H1 (cell line): ENCODE data around the gene YLPM1. TPM values are rescaled to one million over a fixed set of nuclear protein-coding genes. Genes with fewer than 3 reads are reported as not detected.

ENCODE experiments used
- CTBP2 ChIP-seq: IDR thresholded peaks from 2 replicates; pipeline ENCODE4 v1.7.0; 2011; ENCODE audit warnings: borderline replicate concordance, mild to moderate bottlenecking, moderate library complexity, mixed read lengths, low read length; ENCODE audit not compliant: insufficient read depth, insufficient read length
- CTCF ChIP-seq, 3 experiments: IDR thresholded peaks; 1 replicate in 2 of 3; 2 replicates in 1 of 3; pipeline versions ENCODE4 v1.5.1 to v1.6.1; 2011; ENCODE audit warnings: low read length in 3 of 3, mild to moderate bottlenecking in 3 of 3, inconsistent platforms in 2 of 3, low read depth in 1 of 3, moderate library complexity in 1 of 3; ENCODE audit not compliant: insufficient read depth in 1 of 3; ENCODE audit errors: control extremely low read depth in 1 of 3
- TAF1 ChIP-seq: IDR thresholded peaks from 2 replicates; pipeline ENCODE4 v1.6.1; 2011; ENCODE audit warnings: mild to moderate bottlenecking, low read depth, low read length
- polyA plus RNA-seq, 7 experiments: library from polyadenylated mRNA; depleted of rRNA in 3 of 7; stranded (reverse) in 5 of 7; unstranded in 2 of 7; fragments of >200 nt in 5 of 7; fragments of 200-250 nt in 2 of 7; gene quantifications; 1 replicate in 5 of 7; 2 replicates in 1 of 7; 4 replicates in 1 of 7; pipeline versions ENCODE4 v1.2.1 to v1.2.3, GENCODE V29; 2011 to 2013; ENCODE audit warnings: missing spikeins in 2 of 7, mixed read lengths in 2 of 7
- total RNA-seq: library from RNA; stranded (reverse); fragmentation: NEBNext Ultra II Directional; extraction: Animal tissue kit (Norgen Biotek cat#: 25700); gene quantifications from 2 replicates; pipeline ENCODE4 v1.2.1, GENCODE V29; 2021

Gene YLPM1
- total and polyA plus RNA-seq, 2 of the 8 experiments (the other 6 are each of a cell fraction or from before 2014, with no cell fraction given): 13.5 to 71.7 TPM

DNA sequence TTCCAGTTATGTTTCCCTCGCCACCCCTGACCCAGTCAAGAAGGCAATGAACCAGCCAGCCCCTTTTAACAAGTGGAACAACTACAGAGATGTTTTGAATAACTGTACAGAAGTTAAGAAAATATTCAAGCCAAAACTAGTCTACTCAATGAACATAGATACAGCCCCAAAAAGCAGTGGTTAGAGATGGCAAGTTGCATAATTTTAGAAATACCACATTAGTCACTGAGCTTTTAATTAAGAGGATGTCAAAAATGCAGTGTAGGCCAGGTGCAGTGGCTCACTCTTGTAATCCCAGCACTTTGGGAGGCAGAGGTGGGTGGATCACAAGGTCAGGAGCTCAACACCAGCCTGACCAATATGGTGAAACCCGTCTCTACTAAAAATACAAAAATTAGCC lies 85.7 kb downstream of the YLPM1 start (continued):
- TF ChIP-seq CTBP2 (no peak), TAF1 (no peak), CTCF (IDR thresholded peaks at IDR 0.05; ENCODE audit: control extremely low read depth in 1 of 3, insufficient read depth in 1 of 3, low read depth in 1 of 3, low read length in 3 of 3) (no peak)
- TF ChIP-seq, all 59 proteins: peak for 0
